ENCODE results near the gene GRK4.
"Not testable (repeated sequence)": the region's sequence is repeated elsewhere in the genome, so short reads cannot be mapped to it uniquely, and the experiment has no call there.

Gene GRK4

DNA sequence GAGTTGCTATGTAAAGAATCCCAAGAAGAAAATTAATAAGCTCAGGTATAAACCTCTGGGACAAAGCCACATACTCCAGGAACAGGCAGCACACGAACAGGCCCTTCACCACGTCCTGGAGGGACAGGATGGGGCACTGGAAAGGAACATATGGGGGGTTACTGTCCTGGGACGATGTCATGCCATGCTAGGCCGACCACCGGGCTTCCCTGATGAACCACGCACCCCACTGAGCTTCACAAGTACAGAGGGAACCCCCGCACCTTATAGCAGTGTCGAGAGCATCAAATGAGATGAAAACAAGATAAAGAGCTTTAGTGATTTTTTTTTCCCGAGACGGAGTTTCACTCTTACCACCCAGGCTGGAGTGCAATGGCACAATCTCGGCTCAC, 19.3 kb upstream of the GRK4 start:
- H3K79me2 ChIP-seq = no peaks in the 10 kb centered on the region
- H3K27me3 ChIP-seq (ENCODE audit: control insufficient read depth, insufficient read depth, low read length) = no peaks in the 10 kb centered on the region
- H3K9me3 ChIP-seq (ENCODE audit: control insufficient read depth, low read length) = no peaks in the 10 kb centered on the region
- H3K36me3 ChIP-seq (ENCODE audit: control insufficient read depth, insufficient read depth, low read length) = no peaks in the 10 kb centered on the region
- H3K4me2 ChIP-seq (ENCODE audit: low read length) = no peak overlapping the region
- no peak overlapping the region for H2AFZ ChIP-seq
- no peak overlapping the region for H3K4me3 ChIP-seq (ENCODE audit: low read depth, low read length)
- H3K9ac ChIP-seq = no peak overlapping the region
- H3K27ac ChIP-seq = no peak overlapping the region
- H3K4me1 ChIP-seq = no peaks in the 10 kb centered on the region
- TF ChIP-seq, protein P1, sequence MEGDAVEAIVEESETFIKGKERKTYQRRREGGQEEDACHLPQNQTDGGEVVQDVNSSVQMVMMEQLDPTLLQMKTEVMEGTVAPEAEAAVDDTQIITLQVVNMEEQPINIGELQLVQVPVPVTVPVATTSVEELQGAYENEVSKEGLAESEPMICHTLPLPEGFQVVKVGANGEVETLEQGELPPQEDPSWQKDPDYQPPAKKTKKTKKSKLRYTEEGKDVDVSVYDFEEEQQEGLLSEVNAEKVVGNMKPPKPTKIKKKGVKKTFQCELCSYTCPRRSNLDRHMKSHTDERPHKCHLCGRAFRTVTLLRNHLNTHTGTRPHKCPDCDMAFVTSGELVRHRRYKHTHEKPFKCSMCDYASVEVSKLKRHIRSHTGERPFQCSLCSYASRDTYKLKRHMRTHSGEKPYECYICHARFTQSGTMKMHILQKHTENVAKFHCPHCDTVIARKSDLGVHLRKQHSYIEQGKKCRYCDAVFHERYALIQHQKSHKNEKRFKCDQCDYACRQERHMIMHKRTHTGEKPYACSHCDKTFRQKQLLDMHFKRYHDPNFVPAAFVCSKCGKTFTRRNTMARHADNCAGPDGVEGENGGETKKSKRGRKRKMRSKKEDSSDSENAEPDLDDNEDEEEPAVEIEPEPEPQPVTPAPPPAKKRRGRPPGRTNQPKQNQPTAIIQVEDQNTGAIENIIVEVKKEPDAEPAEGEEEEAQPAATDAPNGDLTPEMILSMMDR (IDR thresholded peaks at IDR 0.05) = no peak

DNA sequence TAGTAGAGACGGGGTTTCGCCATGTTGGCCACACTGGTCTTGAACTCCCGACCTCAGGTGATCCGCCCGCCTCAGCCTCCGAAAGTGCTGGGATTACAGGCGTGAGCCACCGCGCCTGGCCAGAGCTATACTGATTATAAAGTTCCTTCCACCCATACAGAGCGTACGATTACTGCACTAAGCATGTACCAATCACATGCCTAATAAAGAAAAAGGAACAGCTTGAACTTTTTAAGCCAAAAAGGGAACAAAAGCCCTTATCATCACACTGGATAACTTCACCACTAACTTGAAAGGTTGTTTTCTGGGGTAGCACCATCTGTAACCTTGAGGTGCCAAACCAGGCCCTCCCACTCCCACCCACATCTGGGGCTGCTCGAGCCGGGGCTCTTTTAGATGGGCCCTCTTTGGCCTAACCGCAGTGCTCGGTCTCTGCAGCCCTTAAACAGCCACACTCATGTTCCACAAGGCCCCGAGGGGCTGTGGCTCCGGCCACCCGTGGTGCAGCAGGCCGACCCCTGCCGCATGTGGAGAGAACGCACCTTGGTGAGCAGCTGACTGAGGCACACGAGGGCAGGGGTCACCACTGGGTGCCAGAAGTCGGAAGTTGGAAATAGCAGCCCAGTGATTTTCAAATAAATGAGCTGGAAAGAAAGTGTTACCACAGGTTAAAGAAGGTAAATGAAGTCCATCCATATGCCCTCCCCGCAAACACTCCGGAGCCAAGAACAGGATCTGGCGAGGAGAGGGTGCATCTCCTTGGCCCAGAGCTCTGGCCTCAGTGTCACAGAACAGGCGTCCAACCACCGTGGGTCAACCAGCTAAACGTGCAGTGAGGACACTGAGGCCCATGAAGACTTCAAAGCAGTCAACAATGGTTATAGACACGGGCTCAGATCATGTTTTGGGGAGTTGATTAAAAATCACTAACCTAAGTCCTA, 18.5 kb upstream of the GRK4 start:
- H2AFZ ChIP-seq = no peak overlapping the region
- H3K4me1 ChIP-seq = no peaks in the 10 kb centered on the region
- no peak overlapping the region for H3K4me3 ChIP-seq (ENCODE audit: low read depth, low read length)
- H3K36me3 ChIP-seq (ENCODE audit: control insufficient read depth, insufficient read depth, low read length) = no peaks in the 10 kb centered on the region
- H3K79me2 ChIP-seq = no peaks in the 10 kb centered on the region
- H3K9me3 ChIP-seq (ENCODE audit: control insufficient read depth, low read length) = no peaks in the 10 kb centered on the region
- TF ChIP-seq, protein P1 (IDR thresholded peaks at IDR 0.05) = no peak
- H3K27ac ChIP-seq = no peak overlapping the region
- no peak overlapping the region for H3K9ac ChIP-seq
- no peaks in the 10 kb centered on the region for H3K27me3 ChIP-seq (ENCODE audit: control insufficient read depth, insufficient read depth, low read length)
- no peak overlapping the region for H3K4me2 ChIP-seq (ENCODE audit: low read length)

DNA sequence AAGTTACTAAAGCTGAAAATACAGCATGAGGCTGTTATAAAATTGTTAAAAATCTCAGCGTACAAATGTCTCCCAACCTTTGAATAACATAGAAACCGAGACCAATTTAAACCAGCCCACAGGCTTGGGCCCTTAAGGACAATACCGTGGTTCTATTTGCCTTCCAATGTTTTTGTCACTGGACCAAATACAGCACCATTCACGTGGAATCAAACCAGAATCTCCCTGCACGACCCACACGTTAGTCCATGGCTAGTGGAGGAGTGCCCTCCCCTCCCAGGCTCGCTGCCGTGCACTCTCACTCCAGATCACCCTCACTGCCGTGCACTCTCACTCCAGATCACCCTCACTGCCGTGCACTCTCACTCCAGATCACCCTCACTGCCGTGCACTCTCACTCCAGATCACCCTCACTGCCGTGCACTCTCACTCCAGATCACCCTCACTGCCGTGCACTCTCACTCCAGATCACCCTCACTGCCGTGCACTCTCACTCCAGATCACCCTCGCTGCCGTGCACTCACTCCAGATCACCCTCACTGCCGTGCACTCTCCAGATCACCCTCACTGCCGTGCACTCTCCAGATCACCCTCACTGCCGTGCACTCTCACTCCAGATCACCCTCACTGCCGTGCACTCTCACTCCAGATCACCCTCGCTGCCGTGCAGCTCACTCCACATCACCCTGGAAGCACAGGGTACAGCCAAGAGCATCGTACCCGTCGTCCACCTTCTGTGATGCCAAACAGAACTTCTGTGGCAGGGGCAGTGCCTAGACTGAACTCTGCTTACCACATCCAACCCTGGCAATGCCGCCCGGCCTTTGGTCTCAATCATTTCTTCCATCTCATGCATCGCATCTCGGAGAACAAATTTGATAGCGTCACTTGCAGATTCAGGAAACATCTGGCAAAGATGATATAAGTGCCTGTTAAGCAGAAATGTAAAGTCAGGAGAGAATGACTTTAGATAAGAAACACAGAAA, 17.5 kb upstream of the GRK4 start:
- not testable (repeated sequence) for H3K9ac ChIP-seq; H3K4me1 ChIP-seq; H3K79me2 ChIP-seq; H3K27me3 ChIP-seq (ENCODE audit: control insufficient read depth, insufficient read depth, low read length); H3K36me3 ChIP-seq (ENCODE audit: control insufficient read depth, insufficient read depth, low read length); H3K4me2 ChIP-seq (ENCODE audit: low read length); H3K27ac ChIP-seq; H3K9me3 ChIP-seq (ENCODE audit: control insufficient read depth, low read length); H3K4me3 ChIP-seq (ENCODE audit: low read depth, low read length); H2AFZ ChIP-seq

DNA sequence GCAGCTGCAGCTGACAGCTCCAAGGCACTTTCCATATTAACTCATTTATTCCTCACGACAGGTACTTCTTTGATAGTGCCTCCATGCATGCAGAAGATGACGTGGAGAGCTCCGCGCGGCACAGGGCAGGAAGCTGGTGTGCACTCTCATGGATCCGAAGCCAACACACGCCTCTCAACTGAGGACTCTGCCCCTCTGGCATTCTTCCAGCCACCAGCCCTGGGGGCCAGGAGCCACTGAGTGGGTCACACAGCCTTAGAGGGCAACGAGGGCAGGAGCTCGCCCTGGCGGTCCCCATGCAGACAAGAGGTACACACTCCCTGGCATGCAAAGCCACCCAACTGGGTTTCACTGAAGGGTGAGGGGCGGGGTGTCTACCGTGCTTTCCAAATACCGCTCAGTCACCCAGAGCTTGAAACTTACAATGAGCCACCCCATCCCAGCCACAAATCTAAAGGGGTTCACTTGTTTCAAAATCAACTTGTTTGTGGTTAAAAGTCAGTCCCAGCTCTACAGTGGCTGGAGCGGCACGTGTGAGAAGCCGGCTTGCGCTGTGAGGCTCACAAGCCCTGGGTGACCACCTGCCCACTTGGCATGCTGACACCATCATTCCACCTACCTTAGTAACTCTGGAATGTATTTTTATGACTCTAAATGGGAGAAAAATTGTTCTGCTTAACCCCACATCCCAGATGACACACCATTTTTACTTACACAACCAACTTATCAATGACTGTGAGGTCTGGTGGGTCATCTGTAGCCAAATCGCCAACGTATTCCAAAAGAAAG, 16.4 kb upstream of the GRK4 start:
- H2AFZ ChIP-seq = no peak overlapping the region
- H3K9ac ChIP-seq = no peak overlapping the region
- no peaks in the 10 kb centered on the region for H3K4me1 ChIP-seq
- H3K9me3 ChIP-seq (ENCODE audit: control insufficient read depth, low read length) = no peaks in the 10 kb centered on the region
- H3K4me3 ChIP-seq (ENCODE audit: low read depth, low read length) = no peak overlapping the region
- H3K4me2 ChIP-seq (ENCODE audit: low read length) = no peak overlapping the region
- TF ChIP-seq, protein P1 (IDR thresholded peaks at IDR 0.05) = no peak
- no peaks in the 10 kb centered on the region for H3K27me3 ChIP-seq (ENCODE audit: control insufficient read depth, insufficient read depth, low read length)
- H3K36me3 ChIP-seq (ENCODE audit: control insufficient read depth, insufficient read depth, low read length) = no peaks in the 10 kb centered on the region
- H3K27ac ChIP-seq = no peak overlapping the region
- no peaks in the 10 kb centered on the region for H3K79me2 ChIP-seq
